Activated B cell treated with CpG ODN at 0.5 μM for 24 hours (primary cell): ENCODE results near the gene TBCK. TPM values are rescaled to one million over a fixed set of nuclear protein-coding genes. Genes with fewer than 3 reads are reported as not detected.

ENCODE experiments used
- ATAC-seq: fragments of 200-7000 bp; cut with Tn5 transposase; one replicate; pipeline ENCODE4 v1.10.0; 2021; ENCODE audit warnings: low read depth, mild to moderate bottlenecking, moderate library complexity
- CTCF ChIA-PET: fragments of 350-600 bp; sonication (Branson Sonifier 250); formaldehyde crosslinking; loops from one replicate; lab custom pipeline; 2021; ENCODE audit warnings: antibody characterized with exemption; lab: Charles Lee
- POLR2A ChIA-PET: fragments of 350-600 bp; sonication (Branson Sonifier 250); formaldehyde crosslinking; loops from one replicate; lab custom pipeline; 2021; ENCODE audit warnings: antibody characterized with exemption; lab: Charles Lee
- DNase-seq: peaks from one replicate; pipeline ENCODE4 v3.0.0; 2022
- H3K27ac Mint-ChIP-seq: one replicate; pipeline ENCODE4 v1.8.0; 2020; ENCODE audit warnings: mixed read lengths
- H3K27me3 Mint-ChIP-seq: one replicate; pipeline ENCODE4 v1.8.0; 2021; ENCODE audit warnings: mixed read lengths
- H3K36me3 Mint-ChIP-seq: one replicate; pipeline ENCODE4 v1.8.0; 2021; ENCODE audit warnings: low read depth, mixed read lengths
- H3K4me1 Mint-ChIP-seq: one replicate; pipeline ENCODE4 v1.8.0; 2021; ENCODE audit warnings: mixed read lengths
- H3K4me3 Mint-ChIP-seq: one replicate; pipeline ENCODE4 v1.8.0; 2020; ENCODE audit warnings: mild to moderate bottlenecking, mixed read lengths
- H3K9me3 Mint-ChIP-seq: one replicate; pipeline ENCODE4 v1.8.0; 2020; ENCODE audit warnings: mixed read lengths
- intact Hi-C: fragments of 100-400 bp; cut with micrococcal nuclease; formaldehyde crosslinking; loops from one replicate; pipeline ENCODE4 v1.15.1; 2024
- total RNA-seq: library from RNA; stranded (reverse); gene quantifications from 2 replicates; pipeline ENCODE4 v1.2.3, GENCODE V29; 2022
- TF ChIP-seq, protein P1 (sequence below): fragments of 200-600 bp; IDR thresholded peaks from one replicate; pipeline ENCODE4 v1.8.0; 2022; ENCODE audit warnings: antibody characterized with exemption, mild to moderate bottlenecking

TBCK gene
- total RNA-seq, 1 donor from 2014 or later: 60.1 TPM

DNA sequence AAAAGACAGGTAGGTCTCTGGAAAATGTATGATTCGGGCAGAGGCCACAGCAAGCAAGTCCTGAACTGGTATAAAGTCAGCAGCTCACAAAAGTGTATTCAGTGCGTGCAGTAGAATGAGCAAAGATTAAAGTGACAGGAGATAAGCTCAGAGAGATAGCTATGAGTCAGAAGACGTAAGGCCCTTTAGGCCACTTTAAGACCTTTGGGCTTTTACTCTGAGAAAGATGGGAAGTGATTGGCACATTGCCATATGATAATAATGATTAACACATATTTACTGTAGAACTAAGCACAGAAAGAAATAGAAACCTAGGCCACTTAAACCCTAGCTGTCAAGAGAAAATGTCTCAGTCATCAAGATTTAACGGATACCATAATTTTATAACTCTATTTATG, 51.7 kb downstream of the TBCK start:
- POLR2A ChIA-PET: no interaction called here
- H3K36me3 Mint-ChIP-seq: peaks cover 6% of the 10 kb centered on the region
- ATAC-seq (no peak), DNase-seq (no peak)
- TF ChIP-seq, protein P1, sequence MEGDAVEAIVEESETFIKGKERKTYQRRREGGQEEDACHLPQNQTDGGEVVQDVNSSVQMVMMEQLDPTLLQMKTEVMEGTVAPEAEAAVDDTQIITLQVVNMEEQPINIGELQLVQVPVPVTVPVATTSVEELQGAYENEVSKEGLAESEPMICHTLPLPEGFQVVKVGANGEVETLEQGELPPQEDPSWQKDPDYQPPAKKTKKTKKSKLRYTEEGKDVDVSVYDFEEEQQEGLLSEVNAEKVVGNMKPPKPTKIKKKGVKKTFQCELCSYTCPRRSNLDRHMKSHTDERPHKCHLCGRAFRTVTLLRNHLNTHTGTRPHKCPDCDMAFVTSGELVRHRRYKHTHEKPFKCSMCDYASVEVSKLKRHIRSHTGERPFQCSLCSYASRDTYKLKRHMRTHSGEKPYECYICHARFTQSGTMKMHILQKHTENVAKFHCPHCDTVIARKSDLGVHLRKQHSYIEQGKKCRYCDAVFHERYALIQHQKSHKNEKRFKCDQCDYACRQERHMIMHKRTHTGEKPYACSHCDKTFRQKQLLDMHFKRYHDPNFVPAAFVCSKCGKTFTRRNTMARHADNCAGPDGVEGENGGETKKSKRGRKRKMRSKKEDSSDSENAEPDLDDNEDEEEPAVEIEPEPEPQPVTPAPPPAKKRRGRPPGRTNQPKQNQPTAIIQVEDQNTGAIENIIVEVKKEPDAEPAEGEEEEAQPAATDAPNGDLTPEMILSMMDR: no peak
- intact Hi-C loops: loop anchor here (10.0 kb wide), 1 partner anchor 920 kb away; no protein-coding TSS in a partner anchor
- H3K27me3 Mint-ChIP-seq: no peaks in the 10 kb centered on the region
- no peaks in the 10 kb centered on the region for H3K9me3 Mint-ChIP-seq
- H3K4me1 Mint-ChIP-seq: no peaks in the 10 kb centered on the region
- CTCF ChIA-PET: no interaction called here
- no peak overlapping the region for H3K27ac Mint-ChIP-seq
- no peak overlapping the region for H3K4me3 Mint-ChIP-seq

- TF ChIP-seq, protein P1: no peak
- H3K4me3 Mint-ChIP-seq: no peak overlapping the region
- POLR2A ChIA-PET: no interaction called here
- H3K36me3 Mint-ChIP-seq: peaks cover 8% of the 10 kb centered on the region
- H3K9me3 Mint-ChIP-seq: no peaks in the 10 kb centered on the region
- intact Hi-C loops: loop anchor here (10.0 kb wide), 1 partner anchor 921 kb away; no protein-coding TSS in a partner anchor
- no peak for ATAC-seq
- no peaks in the 10 kb centered on the region for H3K27me3 Mint-ChIP-seq
- CTCF ChIA-PET: no interaction called here
- no peak for DNase-seq
- no peaks in the 10 kb centered on the region for H3K4me1 Mint-ChIP-seq
- H3K27ac Mint-ChIP-seq: no peak overlapping the region
Observed at GRCh38 chr4:106263594-106264330, 52.2 kb downstream of the TBCK start.

GRCh38 chr4:106261980-106262379, 54.0 kb downstream of the TBCK start:
- ATAC-seq: no peak
- no peak overlapping the region for H3K27ac Mint-ChIP-seq
- TF ChIP-seq, protein P1: no peak
- no peak overlapping the region for H3K4me3 Mint-ChIP-seq
- no peak for DNase-seq
- no peaks in the 10 kb centered on the region for H3K27me3 Mint-ChIP-seq
- intact Hi-C loops: loop anchor here (10.0 kb wide), 1 partner anchor 923 kb away; no protein-coding TSS in a partner anchor
- no peaks in the 10 kb centered on the region for H3K4me1 Mint-ChIP-seq
- ChIA-PET CTCF (no interaction called here), POLR2A (no interaction called here)
- H3K9me3 Mint-ChIP-seq: no peaks in the 10 kb centered on the region
- H3K36me3 Mint-ChIP-seq: peaks cover 17% of the 10 kb centered on the region

DNA sequence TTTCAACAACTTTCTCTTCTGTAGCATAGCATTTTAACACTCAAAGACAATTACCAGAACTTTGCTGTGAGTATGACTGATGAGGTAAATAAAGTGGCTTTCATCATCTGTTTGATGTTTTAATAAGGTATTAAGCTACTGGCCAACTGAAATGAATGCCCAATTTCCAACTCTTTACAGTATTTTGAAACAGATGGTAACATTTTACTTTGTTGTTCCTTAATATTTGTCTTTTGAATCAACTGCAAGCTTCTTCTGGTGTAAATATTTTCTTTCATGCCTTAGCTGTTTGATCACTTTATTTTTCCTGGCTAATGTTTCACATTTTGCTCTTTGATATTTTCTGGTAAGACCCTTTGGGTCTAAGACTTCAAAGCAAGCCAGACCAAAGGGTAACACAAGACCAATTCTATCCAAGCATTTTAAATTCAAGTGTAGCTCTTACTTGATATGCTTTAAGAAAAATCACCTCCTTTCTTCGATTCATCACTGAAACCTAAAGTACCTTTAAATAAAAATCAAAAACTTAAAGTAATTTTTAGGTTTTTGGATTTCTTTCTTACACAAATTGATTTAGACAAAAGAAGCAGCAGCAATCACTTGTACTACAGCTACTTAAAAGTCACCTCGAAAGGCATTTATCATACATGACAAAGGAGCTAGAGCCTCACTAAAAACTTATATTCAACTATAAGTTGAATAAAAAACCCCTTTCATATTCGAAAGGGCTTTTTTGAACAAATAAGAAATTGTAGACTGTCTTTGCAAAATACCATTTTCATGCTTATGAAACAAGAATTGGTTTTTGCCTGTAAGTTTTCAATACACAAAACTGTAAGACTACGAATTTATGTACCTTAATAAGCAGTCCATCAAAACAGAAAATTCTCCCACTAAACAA, 57.6 kb downstream of the TBCK start:
- no peaks in the 10 kb centered on the region for H3K27me3 Mint-ChIP-seq
- H3K9me3 Mint-ChIP-seq: no peaks in the 10 kb centered on the region
- no peak overlapping the region for H3K4me3 Mint-ChIP-seq
- intact Hi-C loops: no loop called here
- ChIA-PET POLR2A (no interaction called here), CTCF (no interaction called here)
- H3K27ac Mint-ChIP-seq: no peak overlapping the region
- TF ChIP-seq, protein P1: no peak
- ATAC-seq (no peak), DNase-seq (no peak)
- peaks cover 30% of the 10 kb centered on the region for H3K36me3 Mint-ChIP-seq
- H3K4me1 Mint-ChIP-seq: no peaks in the 10 kb centered on the region

DNA sequence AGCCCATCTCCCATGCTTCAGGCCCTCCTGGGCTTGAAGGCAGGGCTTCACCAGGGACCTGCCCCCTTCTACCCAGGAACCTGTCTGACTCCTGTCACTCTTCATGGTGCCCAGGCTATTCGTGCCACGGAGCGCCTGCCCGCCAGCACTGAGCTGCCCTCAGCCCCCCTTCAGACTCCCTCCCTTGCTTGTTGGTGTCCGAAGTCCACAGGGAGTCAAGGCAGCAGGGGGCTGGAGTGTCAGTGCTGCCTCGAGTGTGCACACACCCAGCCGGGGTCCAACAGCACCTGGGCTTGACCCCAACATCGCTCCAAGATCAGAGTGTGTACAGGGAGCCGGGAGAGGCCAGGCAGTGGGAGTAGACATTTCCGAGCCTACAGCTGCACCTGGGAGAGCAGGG, 59.8 kb downstream of the TBCK start:
- ATAC-seq: no peak
- no peak for DNase-seq
- ChIA-PET CTCF (no interaction called here), POLR2A (no interaction called here)
- Mint-ChIP-seq H3K36me3 (peaks cover 34% of the 10 kb centered on the region), H3K27ac (no peak overlapping the region), H3K9me3 (no peaks in the 10 kb centered on the region), H3K4me1 (no peaks in the 10 kb centered on the region), H3K27me3 (no peaks in the 10 kb centered on the region), H3K4me3 (no peak overlapping the region)
- intact Hi-C loops: no loop called here
- TF ChIP-seq, protein P1: no peak
